ENCODE results near the gene METTL25.

Gene METTL25

GRCh38 chr12:82400819-82401218 lies 42.5 kb downstream of the METTL25 start:
- no peak for DNase-seq (ENCODE audit: low read depth in 2 of 2)

DNA sequence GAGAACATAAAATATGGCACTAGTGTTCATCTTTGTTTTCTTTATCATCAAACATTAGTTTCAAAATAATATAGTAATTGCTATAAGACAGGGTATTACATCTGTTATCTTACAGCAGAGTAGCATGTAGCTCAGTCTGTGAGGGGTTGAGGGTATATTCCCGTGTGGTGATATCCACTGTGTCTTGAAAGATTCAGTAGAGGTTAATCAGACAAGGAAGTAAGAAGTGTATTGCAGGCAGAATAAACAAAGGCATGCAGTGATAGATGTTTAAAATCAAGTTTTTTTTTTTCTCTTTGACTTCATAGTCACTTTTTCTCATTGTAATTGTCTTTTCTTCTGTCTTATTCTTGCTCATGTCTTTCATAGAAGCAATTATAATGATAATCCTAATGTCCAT lies 48.3 kb downstream of the METTL25 start:
- DNase-seq (ENCODE audit: low read depth in 2 of 2), result no peak

DNA sequence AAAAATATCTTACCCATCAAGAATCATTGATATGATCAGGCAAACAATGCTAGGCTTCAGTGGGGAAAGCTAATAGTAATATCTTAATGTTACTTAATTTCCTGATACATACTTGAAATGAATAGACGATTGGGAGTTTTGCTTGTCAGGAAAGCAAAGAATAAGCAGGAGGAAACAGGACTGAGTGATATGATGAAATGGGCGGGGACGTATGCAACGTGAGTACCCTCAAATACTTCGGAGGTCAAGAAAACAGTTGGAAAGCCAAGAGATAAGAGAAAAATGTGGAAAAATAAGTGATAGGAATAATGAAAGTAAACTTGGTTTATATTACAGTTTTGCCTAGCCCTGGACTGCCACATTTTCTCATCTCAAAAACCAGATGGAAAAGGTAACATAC lies 49.2 kb downstream of the METTL25 start:
- no peak for DNase-seq (ENCODE audit: low read depth in 2 of 2)

DNA sequence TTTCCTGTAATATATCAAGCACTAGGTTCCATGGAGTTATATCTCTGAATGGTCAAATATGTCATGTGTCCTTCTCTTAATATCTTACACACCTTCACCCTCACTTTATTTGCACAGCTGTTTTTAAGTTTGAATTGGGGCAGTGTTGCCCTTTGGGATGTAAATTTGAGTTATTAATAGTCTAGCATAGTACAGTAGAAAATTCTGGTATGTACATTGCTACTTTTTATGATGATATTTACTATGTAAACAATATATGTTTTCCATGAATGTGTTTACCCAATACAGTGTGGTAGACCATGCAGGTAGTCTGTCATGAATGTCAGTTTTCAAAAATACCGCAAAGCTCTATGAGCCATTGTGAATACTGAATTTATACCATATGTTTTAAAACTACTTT lies 50.5 kb downstream of the METTL25 start:
- no peak for DNase-seq (ENCODE audit: low read depth in 2 of 2)

GRCh38 chr12:82411546-82412230 lies 53.4 kb downstream of the METTL25 start:
- no peak for DNase-seq (ENCODE audit: low read depth in 2 of 2)

GRCh38 chr12:82412246-82412645 lies 53.9 kb downstream of the METTL25 start:
- no peak for DNase-seq (ENCODE audit: low read depth in 2 of 2)

GRCh38 chr12:82414044-82414443 lies 55.7 kb downstream of the METTL25 start:
- DNase-seq (ENCODE audit: low read depth in 2 of 2), result no peak

DNA sequence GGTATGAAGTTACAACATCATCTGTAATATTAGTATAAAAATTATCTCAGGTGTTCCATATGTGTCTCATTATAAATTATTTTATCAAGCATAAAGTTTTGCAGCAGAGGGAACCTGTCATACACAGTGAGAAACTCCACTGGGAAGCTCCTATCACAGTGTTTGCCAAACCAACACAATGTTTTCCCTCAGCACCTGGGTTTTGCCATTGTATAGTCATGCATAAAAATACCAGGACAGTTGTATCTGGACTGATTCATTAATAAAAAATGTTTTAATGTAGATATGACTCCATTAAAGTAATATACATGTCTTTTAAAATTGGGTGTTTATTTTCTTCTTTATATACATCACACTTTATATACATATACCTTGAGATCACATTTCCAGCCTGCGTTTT lies 56.6 kb downstream of the METTL25 start:
- DNase-seq (ENCODE audit: low read depth in 2 of 2), result no peak

GRCh38 chr12:82415402-82415801 lies 57.1 kb downstream of the METTL25 start:
- DNase-seq (ENCODE audit: low read depth in 2 of 2), result no peak

GRCh38 chr12:82425241-82425640 lies 66.9 kb downstream of the METTL25 start:
- DNase-seq (ENCODE audit: low read depth in 2 of 2), result no peak

DNA sequence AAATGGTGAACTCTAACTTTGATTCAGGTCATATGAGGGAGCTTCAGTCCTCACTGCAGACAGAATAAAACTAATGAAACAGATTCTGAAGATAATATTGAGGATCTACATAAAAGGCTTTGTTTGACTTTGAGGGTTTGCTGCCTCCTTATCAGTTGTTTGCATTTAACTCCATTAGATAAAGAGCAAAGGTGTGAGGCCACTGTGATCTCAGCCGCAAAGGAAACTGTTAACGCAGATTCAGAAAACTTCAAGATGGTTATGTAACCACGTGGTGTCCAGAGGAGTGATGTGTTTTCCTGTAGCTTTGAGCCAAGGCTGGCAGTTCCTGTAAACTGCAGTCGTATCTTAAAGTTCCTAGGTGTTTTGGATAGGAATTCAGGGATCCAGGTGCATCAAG lies 67.8 kb downstream of the METTL25 start:
- DNase-seq (ENCODE audit: low read depth in 2 of 2), result no peak

- no peak for DNase-seq (ENCODE audit: low read depth in 2 of 2)
Observed at GRCh38 chr12:82426586-82426985, 68.3 kb downstream of the METTL25 start.

- DNase-seq (ENCODE audit: low read depth in 2 of 2), result no peak
Observed at GRCh38 chr12:82430541-82431145, 72.3 kb downstream of the METTL25 start.

GRCh38 chr12:82434392-82434911 lies 76.1 kb downstream of the METTL25 start:
- no peak for DNase-seq (ENCODE audit: low read depth in 2 of 2)

- no peak for DNase-seq (ENCODE audit: low read depth in 2 of 2)
Observed at GRCh38 chr12:82436354-82436753, 78.0 kb downstream of the METTL25 start.

- DNase-seq (ENCODE audit: low read depth in 2 of 2), result no peak
Observed at GRCh38 chr12:82437744-82438143, 79.4 kb downstream of the METTL25 start.

- no peak for DNase-seq (ENCODE audit: low read depth in 2 of 2)
Observed at GRCh38 chr12:82438356-82438755, 80.0 kb downstream of the METTL25 start.

- no peak for DNase-seq (ENCODE audit: low read depth in 2 of 2)
Observed at GRCh38 chr12:82440885-82441284, 82.6 kb downstream of the METTL25 start.

GRCh38 chr12:82448911-82449578 lies 90.7 kb downstream of the METTL25 start:
- no peak for DNase-seq (ENCODE audit: low read depth in 2 of 2)

- no peak for DNase-seq (ENCODE audit: low read depth in 2 of 2)
Observed at GRCh38 chr12:82456633-82457032, 98.3 kb downstream of the METTL25 start.

DNA sequence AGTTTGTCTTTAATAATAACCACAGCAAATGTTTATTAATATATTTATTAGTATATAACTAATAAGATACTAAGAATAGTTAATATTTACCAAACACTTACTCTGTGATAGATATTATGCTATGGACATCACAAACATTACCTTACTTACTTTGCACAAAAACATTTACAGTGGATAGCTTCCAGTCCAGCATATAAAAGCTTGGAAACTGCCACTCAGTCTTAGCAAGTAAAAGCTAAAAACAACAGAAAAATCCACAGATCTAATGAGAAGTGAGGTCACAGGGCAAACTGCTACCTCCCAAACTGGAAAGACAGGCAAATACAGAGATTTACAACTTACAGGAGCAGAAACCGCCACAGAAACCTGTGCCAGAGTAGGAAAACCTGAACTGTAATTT lies 99.8 kb downstream of the METTL25 start:
- no peak for DNase-seq (ENCODE audit: low read depth in 2 of 2)

GRCh38 chr12:82461393-82461792 lies 103.1 kb downstream of the METTL25 start:
- no peak for DNase-seq (ENCODE audit: low read depth in 2 of 2)

DNA sequence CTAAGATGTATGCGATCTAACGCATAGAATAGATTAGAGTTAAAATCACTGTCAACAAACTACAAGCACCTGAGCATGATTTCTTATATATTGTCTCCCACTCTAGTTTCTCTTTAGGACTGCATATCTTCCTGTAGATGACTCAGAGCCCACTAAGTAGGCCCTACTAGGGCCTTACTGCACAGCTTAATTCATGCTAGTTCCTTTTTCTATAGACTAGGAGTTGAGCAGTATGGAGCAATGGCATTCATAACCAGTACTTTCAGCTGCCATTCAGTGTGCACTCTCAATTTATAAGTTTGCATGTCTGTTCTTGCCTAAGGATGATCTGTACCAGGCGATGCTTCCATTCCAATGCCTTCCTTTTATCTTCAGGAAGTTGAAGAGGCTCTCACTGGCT lies 103.5 kb downstream of the METTL25 start:
- no peak for DNase-seq (ENCODE audit: low read depth in 2 of 2)
